GM19438 (cell line): ENCODE data around the gene S100A3.
"Not testable (repeated sequence)": the region's sequence is repeated elsewhere in the genome, so short reads cannot be mapped to it uniquely, and the experiment has no call there.

Experiments used
- ATAC-seq: cut with Tn5 transposase; IDR thresholded peaks from one replicate; pipeline ENCODE4 v1.9.1; 2021; ENCODE audit warnings: low read depth; ENCODE audit not compliant: unreplicated experiment

The S100A3 gene

DNA sequence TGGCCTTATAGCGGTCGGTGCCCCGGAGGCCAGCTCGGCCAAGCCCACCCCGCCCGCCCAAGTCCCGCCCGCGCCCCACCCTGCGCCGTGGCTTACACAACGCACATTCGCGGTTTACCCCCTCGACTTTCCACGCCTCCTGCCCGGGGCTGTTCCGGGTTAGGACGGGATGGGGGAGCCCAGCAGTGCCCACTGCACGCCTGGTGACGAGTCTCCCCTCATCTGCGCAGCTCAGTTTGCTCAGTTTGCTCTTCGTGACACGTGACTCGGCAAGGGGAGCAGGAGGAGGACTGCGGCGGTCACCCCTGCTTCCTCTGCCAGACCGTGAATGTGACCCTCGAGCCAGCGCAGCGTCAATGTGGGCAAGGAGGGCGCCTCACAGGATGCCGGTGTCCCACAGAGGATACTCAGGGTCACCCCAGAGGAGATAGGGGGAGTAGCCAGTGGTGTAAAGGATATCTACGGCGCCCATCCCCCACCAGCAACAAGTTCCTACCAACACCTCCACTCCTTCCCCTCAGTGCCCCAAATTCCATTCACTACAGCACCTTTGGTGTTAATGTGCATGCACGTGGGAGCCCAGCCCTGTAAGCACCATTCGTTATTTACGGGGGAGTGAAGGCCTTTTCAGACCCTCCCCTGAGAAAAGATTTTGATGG, 12.9 kb downstream of the S100A3 start:
- ATAC-seq = no peak

DNA sequence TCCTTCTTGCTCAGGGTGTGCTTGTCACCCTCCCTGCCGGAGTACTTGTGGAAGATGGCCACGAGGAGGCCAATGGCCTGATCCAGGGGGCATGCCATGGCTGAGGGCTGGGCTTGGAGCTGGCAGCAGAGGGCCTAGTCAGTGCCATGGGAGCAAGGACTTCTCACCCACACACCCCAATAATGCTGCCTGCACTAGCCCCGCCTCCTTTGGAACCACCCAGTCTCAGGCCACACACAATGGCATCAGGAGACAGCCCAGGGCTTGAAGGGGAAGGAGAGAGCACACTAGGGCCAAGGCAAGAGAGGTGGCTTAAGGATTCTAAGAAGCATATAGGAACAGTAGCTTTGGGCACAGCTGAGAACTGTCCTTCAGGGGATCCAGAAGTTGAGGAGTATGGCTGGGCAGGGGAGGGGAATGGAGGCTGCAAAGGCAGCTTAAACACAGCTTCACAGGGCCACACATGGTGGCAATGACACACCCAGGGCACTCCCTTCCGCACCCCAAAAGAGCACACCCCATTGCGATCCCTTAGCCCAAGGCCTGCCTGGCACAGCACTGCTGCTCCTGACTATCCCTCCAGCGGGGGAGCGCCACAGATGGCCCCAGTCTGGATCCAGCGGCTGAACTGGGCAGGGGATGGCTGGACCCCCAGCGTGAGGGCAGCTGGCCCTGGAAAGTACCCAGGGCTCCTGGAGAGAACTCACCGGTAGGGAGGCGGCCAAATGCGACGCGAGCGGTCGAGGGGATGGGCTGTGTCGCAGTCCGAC, 13.6 kb downstream of the S100A3 start, which contains the start of gene S100A6:
Gene S100A6, minus strand, starts transcription at position 750 of the 770 bp plus-strand sequence. Its CDS starts 652 bp downstream, at position 98.
- no peak for ATAC-seq

DNA sequence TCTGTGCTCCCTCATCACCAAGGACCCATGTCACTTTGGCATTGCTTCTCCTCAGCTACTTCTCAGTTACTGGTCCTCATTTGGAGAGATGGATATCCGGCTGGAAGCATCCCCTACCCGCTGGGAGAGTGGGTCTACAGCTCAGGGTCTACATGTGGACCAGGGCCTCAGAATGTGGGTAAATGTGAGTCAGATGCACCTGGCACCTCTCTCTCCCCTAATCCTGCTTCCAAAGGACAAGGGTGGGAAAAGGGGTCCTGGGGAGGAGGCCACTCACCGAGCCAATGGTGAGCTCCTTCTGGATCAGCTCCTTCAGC, 14.2 kb downstream of the S100A3 start:
- ATAC-seq = no peak

DNA sequence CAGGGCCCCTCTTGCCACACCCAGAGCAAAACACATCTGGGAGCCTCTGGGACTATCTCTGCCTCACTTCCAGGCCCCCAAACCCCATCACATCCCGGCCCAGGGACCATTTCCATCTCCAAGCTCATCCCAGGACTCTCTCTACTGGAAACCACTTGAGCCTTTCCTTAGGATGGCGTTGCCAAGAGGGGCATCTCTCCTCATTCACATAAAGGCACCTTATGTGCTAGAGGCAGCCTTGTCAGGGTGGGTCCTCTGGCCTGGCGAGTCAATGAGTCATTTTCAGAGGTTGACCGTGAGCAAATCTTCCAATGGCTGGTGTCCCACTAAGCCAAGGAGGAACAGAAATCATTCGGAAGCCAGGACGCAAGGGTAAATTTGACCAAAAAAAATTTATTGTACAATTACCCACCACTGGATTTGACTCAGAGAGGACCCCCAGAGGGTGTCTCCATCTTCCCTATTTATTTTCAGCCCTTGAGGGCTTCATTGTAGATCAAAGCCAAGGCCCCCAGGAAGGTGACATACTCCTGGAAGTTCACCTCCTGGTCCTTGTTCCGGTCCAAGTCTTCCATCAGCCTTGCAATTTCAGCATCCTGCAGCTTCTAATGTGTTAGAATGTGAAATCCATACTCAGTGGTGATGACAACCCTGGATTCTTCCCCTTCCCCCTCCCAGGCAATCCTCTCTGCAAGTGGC, 14.7 kb downstream of the S100A3 start:
- no peak for ATAC-seq

DNA sequence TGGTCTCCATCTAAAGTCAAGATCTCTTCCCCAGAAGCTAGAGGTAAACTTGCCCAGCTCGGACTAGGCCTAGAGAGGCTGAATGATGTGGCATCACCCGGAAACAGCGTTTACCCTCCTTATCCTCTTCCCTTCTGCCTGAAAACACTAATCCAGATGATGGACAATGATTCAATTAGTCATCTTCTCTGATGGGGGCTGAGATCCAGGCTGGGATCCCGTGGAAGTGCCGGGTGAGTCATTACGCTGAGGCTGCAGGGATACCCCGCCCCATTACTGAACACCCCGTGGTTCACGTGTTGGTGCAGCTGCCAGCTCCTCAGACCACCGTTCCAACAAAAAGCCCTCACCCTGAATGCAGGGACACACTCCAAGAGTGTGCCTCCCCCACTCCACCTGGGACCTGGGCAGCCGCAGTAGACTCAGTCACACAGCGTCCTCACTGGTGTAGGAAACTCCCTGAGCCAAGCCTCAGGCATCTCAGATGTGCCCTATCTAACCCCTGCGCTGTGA, 15.3 kb downstream of the S100A3 start:
- ATAC-seq = no peak

DNA sequence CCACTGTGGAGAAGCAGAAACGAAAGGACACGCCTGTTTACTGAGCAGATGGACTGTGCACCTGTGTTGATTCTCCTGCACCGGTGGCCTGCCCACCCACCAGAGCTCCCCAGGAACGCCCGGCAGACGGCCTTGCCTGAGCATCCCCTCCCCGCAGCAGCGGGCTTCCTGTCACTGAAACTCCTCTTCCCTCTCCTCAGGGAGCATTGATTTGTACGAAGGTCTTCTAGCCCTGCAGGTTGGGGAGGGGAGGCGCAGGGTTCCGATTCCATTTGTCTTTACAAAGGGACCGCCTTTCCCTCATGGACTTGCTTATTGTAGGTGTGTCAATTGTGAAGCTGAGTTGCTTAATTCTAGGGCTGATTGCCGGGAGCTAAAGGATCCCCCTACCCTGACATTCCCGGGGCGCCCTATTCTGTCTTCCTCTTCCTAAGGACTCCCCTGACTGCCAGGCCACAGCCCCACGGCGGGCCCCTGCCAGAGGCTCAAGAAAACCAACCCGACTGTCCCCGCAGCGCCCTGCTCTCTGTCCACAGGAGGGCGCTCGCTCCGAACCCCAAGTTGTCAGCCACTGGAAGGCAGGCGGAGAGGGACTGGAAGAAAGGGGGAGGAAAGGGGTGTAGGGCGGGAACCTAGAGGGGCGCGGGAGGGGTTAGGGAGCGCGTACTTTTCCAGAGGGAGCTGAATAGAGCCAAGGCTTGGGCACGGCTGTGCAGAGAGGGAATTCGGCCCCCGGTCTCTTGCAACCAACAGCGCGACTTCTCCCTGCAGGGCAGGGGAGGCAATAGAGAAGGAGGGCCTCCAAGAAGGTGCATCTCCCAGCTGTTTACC, 16.1 kb downstream of the S100A3 start:
- ATAC-seq = no peak

DNA sequence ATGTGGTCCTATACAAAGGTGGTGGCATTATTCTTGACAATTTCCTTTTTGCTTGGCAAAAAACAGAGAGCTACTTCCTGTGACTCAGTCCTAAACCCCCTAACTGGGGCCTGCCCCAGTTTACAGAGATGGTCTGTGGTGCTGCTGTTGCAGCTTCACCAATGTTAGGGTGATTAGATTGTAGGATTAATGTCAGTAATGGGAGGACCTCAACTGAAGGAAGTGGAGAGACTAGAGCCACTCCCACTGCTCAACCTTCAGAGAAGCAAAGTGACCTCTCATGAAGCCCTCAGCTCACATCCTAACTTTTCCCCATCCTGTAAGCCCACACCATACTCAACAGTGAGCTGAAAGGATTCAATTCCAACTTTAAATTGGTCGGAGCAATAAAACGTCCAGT, 16.9 kb downstream of the S100A3 start:
- no peak for ATAC-seq

DNA sequence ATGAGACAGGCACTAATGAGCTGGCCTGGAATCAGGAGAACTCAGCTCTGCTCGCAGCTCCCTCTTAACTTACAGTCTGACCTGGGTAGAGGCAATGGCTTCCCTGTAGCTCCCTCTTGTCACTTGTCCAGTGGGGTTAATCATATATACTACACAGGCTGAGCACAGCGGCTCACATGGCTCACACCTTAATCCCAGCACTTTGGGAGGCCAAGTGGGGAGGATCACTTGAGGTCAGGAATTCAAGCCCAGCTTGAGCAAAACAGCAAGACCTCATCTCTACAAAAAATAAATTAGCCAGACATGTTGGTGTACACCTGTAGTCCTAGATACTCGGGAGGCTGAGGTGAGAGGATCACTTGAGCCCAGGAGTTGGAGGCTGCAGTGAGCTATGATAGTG, 17.4 kb downstream of the S100A3 start:
- ATAC-seq = no peak

DNA sequence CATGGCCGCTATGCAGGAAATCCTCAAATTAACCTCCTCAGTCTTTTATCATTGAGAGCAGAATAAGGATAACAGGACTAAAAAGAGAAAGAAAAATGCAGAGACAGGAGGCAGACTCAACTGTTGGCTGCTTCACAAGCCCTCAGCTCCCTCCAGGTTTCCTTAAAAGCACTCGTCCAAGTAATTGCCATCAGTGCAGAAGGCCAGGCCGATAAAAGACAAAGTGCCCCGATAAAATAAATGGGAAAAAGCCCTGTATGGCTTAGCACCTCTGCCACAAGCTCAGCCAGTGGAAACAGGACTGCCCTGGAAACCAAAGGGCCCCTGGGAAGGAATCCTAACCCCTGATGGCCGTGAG, 21.4 kb downstream of the S100A3 start:
- no peak for ATAC-seq

DNA sequence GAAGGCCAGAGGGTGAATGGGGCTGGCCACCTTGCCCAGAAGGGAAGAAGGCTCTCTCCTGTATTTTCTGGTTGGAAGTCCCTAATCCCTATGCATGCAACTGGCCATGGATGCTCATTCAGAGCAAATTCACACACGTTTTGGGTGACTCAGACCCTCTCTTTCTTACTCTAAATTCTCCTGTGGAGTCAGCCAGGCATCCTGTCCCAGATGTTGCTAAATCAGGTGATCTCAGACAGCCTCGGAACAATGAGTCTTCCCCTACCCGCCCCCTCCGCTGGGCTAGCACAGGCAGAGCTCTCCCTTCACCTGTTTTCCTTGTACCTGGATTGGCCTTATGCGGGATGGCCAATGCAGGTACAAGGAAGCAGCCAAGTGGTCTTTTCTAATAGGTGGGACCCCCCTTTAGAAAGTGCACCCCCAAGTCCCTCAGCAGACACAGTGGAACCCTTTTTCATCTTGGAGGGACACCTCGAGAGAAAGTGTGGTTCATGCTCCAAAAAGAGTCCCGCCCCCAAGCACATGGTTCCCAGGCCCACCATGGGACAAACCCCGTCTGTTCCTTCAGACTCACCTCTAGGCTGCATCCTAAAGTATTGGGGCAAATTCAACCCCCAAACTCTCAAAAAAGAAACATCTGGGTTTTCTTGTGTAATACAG, 21.9 kb downstream of the S100A3 start:
- ATAC-seq = no peak

DNA sequence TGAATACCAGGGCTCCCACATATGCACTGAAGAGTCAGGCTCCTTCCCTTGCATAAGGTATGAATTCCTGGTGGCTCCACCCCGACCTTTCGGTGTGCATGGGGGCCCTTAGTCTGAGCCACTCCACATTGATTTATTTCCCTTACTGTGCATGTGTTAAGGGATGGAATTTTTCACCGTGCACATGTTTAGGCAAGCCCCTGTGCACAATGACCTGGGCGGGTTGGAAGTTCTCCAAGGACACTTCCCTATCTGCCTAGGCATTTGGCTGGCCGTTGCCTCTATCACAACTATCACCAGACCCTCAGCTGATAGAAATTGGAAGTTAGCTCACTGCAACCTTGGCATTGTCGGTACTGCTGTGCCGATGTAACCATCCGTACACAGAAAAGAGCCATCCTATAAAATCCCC, 22.9 kb downstream of the S100A3 start:
- ATAC-seq = no peak

DNA sequence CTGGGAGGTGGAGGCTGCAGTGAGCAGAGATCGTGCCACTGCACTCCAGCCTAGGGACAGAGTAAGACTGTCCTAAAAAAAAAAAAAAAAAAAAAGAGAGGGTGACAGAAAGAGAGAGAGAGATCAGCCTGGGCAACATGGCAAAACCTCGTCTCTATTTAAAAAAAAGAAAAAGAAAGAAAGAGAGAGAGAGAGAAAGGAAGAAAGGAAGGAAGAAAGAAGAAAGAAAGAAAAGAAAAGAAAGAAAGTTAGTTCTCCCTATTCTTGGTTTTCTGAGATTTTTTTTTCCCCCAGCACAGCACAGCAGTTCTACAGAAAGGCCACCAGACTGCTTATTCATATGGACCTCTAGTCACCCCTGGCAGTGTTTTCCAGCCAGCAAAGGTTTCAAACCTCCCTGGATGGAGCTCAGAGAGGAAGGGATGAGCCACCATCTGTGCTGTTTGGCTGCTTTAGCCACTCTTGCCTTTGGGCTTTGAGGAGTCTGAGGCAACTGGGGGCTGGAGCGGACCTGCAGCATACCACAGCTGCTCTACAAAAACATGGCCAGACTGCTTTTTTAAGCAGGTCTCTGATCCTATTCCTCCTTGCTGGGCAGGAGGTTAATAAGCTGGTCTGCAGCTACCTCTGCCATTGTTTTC, 23.9 kb downstream of the S100A3 start:
- no peak for ATAC-seq

DNA sequence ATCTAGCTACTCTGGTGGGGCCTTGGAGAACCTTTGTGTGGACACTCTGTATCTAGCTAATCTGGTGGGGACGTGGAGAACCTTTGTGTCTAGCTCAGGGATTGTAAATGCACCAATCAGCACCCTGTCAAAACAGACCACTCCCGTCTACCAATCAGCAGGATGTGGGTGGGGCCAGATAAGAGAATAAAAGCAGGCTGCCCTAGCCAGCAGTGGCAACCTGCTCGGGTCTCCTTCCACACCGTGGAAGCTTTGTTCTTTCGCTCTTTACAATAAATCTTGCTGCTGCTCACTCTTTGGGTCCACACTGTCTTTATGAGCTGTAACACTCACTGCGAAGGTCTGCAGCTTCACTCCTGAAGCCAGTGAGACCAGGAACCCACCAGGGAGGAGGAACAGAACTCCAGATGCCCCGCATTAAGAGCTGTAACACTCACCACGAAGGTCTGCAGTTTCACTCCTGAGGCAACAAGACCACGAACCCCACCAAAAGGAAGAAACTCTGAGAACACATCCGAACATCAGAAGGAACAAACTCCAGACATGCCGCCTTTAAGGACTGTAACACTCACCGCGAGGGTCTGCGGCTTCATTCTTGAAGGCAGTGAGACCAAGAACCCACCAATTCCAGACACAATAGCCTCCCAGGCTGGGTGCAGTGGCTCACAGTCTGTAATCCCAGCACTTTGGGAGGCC, 26.6 kb downstream of the S100A3 start:
- ATAC-seq = not testable (repeated sequence)

DNA sequence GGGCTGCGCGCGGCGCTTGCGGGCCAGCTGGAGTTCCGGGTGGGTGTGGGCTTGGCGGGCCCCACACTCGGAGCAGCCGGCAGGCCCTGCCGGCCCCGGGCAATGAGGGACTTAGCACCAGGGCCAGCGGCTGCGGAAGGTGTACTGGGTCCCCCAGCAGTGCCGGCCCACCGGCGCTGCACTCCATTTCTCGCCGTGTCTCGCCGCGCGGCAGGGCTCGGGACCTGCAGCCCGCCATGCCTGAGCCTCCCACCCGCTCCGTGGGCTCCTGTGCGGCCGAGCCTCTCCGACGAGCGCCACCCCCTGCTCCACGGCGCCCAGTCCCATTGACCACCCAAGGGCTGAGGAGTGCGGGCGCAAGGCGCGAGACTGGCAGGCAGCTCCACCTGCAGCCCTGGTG, 27.2 kb downstream of the S100A3 start:
- ATAC-seq = not testable (repeated sequence)

DNA sequence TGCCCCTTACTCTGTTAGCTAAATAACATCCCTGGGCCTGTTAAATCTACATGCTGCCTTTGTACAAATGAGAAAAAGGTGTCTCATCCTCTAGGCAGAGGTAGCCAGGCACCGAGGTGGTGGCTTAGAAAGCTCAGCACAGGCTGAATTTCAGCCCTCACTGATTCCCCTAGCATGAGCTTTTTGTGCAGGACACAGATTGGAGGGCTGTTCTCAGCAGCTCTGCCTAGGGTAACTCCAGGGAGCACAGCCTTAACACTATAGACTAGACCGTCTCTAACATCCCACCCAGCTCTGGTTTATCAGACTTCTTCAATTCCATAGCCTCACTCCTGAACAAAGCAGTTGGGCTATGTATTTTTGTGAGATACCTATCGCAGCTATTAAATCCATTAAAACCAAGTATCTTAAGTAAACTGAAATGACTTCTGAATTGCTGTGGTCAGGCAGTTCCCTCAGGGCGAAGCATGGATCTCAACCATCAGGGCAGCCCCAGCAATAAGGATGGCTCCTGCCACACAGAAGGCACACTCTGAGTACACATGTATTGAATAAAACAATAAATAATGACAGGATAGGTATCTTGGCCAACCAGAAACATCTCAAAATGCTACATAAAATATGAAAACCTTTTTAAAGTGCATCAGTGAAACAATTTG, 28.1 kb downstream of the S100A3 start:
- ATAC-seq = no peak

DNA sequence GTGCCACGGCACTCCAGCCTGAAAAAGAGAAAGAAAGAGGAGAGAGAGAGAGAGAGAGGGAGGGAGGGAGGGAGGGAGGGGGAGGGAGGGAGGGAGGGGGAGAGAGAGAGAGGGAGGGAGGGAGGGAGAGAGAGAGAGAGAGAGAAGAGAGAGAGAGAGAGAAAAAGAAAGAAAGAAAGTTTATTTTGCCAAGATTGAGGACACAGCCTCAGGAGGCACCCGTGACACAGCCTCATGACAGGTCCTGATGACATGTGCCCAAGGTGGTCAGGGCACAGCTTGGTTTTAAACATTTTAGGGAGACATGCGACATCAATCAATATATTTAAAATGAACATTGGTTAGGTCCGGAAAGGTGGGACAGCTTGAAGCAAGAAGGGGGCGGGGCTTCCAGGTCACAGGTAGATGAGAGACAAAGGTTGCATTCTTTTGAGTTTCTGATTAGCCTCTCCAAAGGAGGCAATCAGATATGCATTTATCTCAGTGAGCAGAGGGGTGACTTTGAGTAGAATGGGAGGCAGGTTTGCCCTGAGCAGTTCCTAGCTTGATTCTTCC, 28.8 kb downstream of the S100A3 start:
- not testable (repeated sequence) for ATAC-seq

DNA sequence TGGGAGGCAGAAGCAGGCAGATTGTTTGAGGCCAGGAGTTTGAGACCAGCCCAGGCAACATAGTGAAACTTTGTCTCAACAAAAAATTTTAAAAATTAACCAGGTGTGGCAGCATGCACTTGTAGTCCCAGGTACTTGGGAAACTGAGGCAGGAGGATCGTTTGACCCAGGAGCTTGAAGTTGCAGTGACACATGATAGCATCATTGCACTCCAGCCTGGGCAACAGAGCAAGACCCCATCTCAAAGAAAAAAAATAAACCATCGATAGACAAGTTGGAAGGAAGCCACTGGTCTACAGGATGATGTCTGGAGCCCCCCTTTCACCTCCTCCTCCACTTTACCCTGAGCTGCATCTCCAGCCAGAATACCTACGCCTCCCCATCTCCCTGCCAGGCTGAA, 29.8 kb downstream of the S100A3 start:
- no peak for ATAC-seq
